DMS153 treated with DMSO at 0.1 percent for 48 hours (cell line): Measurements from ENCODE around the gene ATXN7L2.

ENCODE experiments used
- DNase-seq: peaks from one replicate; lab custom pipeline; 2025; ENCODE audit not compliant: unreplicated experiment; lab: John Stamatoyannopoulos, UW

Gene ATXN7L2

DNA sequence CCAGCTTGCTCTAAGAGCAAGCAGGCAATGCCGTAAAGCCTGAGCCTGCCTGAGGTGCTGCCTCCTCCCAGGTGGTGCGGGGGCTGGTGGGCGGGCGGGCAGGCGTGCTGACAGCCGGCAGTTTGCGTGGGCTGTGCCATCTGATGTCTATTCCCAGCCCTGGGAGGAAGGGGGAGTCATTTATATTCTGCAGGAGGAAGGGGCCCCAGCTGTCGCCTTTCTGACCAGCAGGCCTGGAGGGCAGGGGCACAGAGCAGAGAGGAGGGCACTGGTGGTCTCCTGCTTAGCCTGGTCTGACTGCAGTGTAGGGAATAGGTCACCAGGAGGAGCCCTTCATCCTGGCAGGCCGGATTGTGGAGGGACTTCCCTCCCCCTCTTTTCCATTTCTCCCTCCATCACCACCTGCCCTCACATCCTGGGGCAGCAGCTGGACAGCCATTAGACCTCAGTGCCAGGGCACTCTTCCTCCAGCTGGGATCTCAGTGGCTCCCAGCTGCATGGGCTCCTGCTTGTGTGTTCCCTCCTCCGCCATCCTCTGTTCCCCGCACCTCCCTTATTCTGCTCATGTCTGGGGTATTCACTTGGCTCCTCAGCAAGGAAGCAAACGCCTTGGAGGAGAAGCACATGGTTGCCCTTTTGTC is 14.6 kb downstream of the ATXN7L2 start:
- no peak for DNase-seq

DNA sequence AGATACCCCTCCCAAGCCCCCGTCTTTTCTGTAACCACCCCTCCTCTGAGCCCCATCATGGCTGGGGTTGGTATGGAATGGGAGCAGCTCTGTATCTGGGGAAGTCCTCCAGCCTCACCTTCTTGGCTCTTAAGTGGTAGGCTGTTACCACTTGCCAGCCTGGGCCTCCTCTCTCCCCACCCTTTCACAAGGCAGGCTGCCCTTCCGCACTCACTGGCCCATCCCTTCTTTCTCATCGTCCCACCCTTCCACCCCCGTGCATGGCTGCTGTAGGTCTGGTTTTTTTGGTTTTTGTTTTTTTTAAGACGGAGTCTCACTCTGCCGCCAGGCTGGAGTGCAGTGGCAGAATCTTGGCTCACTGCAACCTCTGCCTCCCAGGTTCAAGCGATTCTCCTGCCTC is 15.4 kb downstream of the ATXN7L2 start:
- no peak for DNase-seq

GRCh38 chr1:109499661-109500536 is 16.2 kb downstream of the ATXN7L2 start:
- DNase-seq = no peak

GRCh38 chr1:109500941-109501381 is 17.3 kb downstream of the ATXN7L2 start:
- DNase-seq = no peak

- DNase-seq = no peak
Observed at GRCh38 chr1:109501644-109502363, 18.1 kb downstream of the ATXN7L2 start.

DNA sequence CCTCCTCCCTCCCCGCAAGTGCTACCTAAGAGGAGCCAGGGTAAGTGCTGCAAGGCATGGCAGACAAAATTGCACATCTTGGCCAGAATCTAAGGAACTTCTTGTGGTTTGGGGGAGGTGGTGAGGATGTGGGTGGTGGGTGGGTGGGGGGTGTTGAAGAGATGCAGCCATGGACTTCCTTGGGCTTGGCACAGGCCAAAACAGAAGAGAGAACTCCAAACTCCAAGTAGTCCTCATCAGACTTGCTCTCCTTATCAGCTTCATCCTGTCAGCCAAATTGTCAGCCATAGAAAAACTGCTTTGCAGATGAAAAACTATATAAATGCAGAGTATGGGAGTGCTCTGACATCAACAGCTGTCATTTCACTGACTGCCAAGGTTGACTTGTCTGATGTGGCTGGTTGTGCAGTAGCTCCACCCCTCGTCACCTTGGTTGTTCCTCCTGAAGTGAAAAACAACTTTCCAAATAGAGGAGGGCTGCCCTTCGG is 18.7 kb downstream of the ATXN7L2 start:
- DNase-seq = no peak

- DNase-seq = no peak
Observed at GRCh38 chr1:109503935-109504334, 20.2 kb downstream of the ATXN7L2 start.

GRCh38 chr1:109504974-109505373 is 21.3 kb downstream of the ATXN7L2 start:
- DNase-seq = no peak

DNA sequence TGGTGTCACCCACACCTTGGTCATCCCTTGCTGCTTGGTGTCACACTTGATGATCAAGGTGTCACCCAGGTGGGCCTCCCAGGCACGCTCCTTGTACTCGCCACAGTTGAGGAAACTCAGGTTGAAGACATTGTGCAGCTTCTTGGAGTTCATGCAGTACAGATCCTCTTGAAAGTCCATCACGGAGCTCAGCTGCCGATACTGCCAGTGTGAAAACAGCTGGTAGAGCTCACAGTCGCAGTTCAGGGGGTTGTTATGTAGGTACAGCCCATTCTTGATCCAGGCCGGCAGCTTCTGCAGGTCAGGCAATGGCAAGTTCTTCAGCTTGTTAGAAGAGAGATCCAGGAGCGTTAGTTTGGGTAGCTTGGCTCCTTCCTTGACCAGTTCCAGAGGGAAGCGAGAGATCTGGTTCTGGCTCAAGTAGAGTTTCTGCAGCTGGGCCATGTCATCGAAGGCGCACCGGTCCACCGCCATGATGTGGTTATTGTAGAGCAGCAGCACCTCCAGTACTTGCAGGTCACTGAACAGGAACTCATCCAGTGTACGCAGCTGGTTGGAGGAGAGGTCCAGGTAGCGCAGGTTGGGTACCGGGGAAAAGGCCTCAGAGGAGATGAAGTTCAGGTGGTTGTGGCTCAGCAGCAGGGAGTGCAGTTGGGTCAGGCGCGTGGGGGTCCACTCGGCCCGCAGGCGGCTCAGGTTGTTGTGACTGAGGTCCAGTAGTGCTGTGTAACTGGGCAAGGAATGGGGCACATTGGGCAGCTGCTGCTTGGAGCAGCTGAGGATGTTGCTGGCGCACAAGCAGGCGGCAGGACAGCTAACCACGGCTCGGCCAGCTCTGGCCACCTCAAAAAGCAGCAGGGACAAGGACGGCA is 24.5 kb downstream of the ATXN7L2 start:
- DNase-seq = no peak

- no peak for DNase-seq
Observed at GRCh38 chr1:109508873-109509175, 25.1 kb downstream of the ATXN7L2 start.

DNA sequence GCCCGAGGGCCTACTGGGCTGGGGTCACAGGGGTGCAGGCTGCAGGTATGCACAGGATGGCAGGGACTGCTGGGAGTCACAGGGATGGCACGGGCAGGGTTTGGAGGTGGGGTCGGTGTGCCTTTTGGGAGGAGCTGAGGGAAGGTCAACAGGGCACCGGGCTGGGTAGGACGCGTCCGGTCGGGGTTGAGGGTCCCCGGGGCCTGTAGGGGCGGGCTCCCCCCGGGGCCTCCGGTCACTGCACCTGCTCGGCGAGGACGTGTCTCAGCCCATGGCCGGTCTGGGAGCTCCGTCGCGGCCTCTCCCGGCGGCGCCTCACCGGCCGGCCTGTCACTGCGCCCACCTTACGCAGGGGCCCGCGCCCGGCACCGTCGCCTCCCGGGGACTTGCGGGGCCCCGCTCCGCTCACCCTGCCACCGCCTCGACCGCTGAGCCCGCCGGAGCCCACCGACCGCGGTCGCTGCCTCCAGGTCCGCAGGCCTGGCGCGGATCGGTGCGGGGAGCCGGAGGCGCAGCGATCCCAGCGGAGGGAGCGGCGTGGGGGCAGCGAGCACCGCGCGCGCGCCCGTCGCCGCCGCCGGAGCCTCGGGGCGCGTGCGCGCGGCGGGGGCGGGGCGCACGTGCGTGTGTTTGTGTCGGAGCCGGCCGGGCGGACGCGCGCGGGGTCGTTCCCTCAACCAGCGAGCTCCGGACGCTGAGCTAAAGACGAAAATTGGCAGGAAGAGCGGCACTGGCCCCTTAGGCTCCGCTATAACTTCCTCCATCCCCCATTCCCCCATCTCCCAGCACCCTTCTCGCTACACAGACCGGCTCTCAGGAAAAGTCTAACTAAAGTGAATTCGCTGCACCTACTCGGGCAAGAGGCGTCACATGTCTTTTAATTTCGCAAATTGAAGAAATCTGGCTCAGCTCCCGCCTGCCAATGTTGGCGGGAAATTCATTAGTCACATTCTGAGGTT is 25.8 kb downstream of the ATXN7L2 start, which contains the start of gene AMIGO1:
Gene AMIGO1, minus strand, starts transcription at position 552 of the 959 bp plus-strand sequence. CDS start 815 bp downstream, outside the sequence.
- no peak for DNase-seq

- DNase-seq = no peak
Observed at GRCh38 chr1:109513110-109513710, 29.5 kb downstream of the ATXN7L2 start.

- DNase-seq = no peak
Observed at GRCh38 chr1:109514846-109515245, 31.1 kb downstream of the ATXN7L2 start.

- no peak for DNase-seq
Observed at GRCh38 chr1:109516872-109517271, 33.2 kb downstream of the ATXN7L2 start.

GRCh38 chr1:109517337-109517736 is 33.6 kb downstream of the ATXN7L2 start:
- DNase-seq = no peak

DNA sequence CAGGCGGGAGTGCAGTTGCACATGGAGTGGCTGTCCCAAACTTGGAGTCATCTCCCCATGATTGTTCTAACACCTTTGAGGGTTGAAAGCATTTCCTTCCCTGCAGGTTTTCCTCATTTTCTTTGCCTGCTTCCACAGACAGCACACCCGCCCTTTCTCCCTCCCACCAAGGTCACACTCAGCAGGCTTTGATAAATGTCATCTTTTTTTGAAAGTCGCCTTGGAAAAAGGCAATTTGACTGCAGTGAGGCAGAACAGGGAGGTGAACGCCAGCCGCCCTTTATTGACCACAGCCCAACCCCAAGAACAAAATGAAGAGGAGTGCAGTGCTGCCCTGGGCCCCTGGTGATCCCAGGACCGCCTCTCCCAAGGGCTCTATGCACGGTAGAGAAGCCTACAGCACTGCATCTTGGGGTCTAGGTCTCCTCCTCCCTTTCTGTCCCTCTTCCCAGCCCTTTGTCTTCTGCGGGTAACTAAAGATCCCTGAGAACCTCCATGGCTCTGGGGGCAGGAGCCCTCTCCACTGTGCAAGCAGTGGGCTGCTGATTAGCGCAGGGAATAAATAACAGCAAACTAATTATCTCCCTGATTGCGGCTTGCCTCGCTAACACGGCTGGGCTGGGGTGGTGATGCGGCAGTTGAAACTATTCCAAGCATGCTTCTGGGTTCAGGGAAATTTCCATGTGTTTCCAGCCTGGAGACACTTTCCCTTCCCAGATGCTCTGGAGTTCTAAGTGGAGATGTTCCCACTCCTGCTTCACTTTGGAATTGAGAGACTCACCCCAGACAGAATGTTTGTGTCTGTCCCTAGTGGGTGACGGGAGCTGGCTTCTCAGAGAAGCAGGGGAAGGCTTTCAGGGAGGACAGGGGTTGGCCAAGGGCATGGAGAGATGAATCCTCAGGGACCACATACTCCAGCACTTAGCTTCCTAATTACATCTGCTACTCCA is 37.6 kb downstream of the ATXN7L2 start:
- no peak for DNase-seq

GRCh38 chr1:109522026-109522425 is 38.3 kb downstream of the ATXN7L2 start:
- no peak for DNase-seq

- DNase-seq = no peak
Observed at GRCh38 chr1:109523706-109524105, 40.0 kb downstream of the ATXN7L2 start.
